Effector memory CD4-positive, alpha-beta T cell (primary cell): ENCODE data around the gene THEM4.
"Not testable (repeated sequence)": the region's sequence is repeated elsewhere in the genome, so short reads cannot be mapped to it uniquely, and the experiment has no call there.

Source experiments
- DNase-seq, 3 donors: peaks; one replicate each; pipeline ENCODE4 v3.0.0-alpha.2; 2020
- H3K27ac ChIP-seq: 2 replicates; pipeline ENCODE4 v1.7.0; 2013; ENCODE audit warnings: mild to moderate bottlenecking, low read length, moderate library complexity; ENCODE audit not compliant: insufficient read depth, poor library complexity, severe bottlenecking
- H3K27me3 ChIP-seq: replicated peaks from 2 replicates; pipeline ENCODE4 v1.7.0; 2013; ENCODE audit warnings: mild to moderate bottlenecking, low read length; ENCODE audit not compliant: insufficient read depth, control insufficient read depth, poor library complexity, severe bottlenecking
- H3K36me3 ChIP-seq: 2 replicates; pipeline ENCODE4 v1.7.0; 2013; ENCODE audit warnings: mild to moderate bottlenecking, low read length, moderate library complexity; ENCODE audit not compliant: control insufficient read depth, insufficient read depth
- H3K4me1 ChIP-seq: 2 replicates; pipeline ENCODE4 v1.7.0; 2013; ENCODE audit warnings: low read length, mild to moderate bottlenecking; ENCODE audit not compliant: control insufficient read depth, insufficient read depth, poor library complexity, severe bottlenecking
- H3K4me3 ChIP-seq: 2 replicates; pipeline ENCODE4 v1.7.0; 2013; ENCODE audit warnings: low read length, low read depth, mild to moderate bottlenecking; ENCODE audit not compliant: insufficient read depth, poor library complexity, severe bottlenecking
- H3K9me3 ChIP-seq: 2 replicates; pipeline ENCODE4 v1.7.0; 2013; ENCODE audit warnings: mild to moderate bottlenecking, low read length, moderate library complexity; ENCODE audit not compliant: control insufficient read depth

THEM4 gene

DNA sequence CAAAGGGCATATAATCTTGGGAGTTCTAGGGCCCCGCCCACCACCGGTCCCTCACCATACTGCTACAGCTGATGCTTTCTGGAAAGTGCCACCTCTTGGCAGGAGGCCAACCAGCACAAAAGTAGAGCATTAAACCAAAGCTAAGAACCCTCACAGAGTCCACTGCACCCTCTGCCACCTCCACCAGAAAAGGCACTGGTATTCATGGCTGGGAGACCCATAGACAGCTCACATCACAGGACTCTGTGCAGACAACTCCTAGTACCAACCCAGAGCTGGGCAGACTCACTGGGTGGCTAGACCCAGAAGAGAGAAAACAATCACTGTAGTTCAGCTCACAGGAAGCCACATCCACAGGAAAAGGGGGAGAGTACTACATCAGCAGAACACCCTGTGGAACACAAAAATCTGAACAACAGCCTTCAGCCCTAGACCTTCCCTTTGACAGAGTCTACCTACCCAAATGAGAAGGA lies 10.8 kb downstream of the THEM4 start:
- Histone ChIP-seq H3K27ac (peak overlapping the region; percentile 67), H3K4me3 (peak overlapping the region; percentile 35), H3K9me3 (no peaks in the 10 kb centered on the region), H3K27me3 (no peaks in the 10 kb centered on the region), H3K4me1 (peaks cover 37% of the 10 kb centered on the region), H3K36me3 (peaks cover 13% of the 10 kb centered on the region)
- DNase-seq: peak; percentile 62 to 71 (median 64)

DNA sequence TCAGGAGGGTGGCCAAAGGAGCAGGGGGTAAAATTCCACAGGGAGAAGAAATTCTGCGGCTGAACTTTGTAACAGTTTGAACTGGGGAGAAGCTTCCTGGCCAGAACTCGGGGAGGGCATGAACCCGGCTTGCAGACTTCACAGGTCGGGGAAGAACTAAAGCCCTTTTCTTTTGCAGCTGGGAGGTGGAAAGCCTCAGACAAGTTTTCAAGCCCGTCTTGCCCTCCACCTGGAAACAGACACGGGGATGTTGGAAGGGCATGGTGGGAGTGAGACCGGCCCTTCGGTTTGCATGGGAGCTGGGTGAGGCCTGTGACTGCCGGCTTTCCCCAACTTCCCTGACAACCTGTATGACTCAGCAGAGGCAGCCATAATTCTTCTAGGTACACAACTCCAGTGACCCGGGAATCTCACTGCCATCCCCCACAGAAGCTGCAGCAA lies 11.3 kb downstream of the THEM4 start:
- H3K36me3 ChIP-seq: peaks cover 13% of the 10 kb centered on the region
- DNase-seq: no peak
- H3K27ac ChIP-seq: peak overlapping the region; percentile 67
- no peaks in the 10 kb centered on the region for H3K9me3 ChIP-seq
- peak overlapping the region; percentile 35 for H3K4me3 ChIP-seq
- no peaks in the 10 kb centered on the region for H3K27me3 ChIP-seq
- H3K4me1 ChIP-seq: peaks cover 37% of the 10 kb centered on the region

DNA sequence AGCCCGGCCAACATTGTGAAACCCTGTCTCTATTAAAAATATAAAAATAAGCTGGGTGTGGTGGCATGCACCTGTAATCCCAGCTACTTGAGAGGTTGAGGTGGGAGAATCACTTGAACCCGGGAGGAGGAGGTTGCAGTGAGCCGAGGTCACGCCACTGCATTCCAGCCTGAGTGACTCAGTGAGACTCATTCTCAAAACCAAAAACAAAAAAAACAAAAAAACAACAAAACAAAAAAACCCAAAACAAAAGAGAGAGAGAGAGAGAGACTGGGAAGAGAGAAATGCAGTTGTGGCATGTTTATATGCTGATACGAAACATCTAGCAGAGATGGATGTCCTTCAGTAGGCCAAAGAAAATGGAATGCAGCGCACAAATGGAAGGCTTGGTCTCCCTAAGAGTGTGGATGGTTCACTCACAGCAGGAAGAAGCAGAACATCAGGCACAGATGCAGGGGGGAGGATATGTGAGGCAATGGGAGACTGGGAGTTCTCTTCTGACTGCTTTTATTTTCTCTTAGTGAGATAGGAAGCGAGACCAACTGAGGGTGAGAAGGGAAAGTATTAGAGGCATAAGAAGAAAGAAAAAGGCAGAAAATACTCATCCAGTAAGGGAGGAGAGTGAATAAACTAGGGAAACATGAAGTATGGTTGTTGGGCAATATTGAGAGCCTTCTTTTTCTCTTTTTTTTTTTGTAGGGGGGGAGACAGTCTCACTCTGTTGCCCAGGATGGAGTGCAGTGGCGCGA lies 16.0 kb downstream of the THEM4 start:
- no peak for DNase-seq
- H3K27me3 ChIP-seq: no peaks in the 10 kb centered on the region
- peak overlapping the region; percentile 39 for H3K27ac ChIP-seq
- H3K36me3 ChIP-seq: peaks cover 24% of the 10 kb centered on the region
- no peaks in the 10 kb centered on the region for H3K9me3 ChIP-seq
- H3K4me3 ChIP-seq: no peak overlapping the region
- peaks cover 26% of the 10 kb centered on the region for H3K4me1 ChIP-seq

- no peak for DNase-seq
- Histone ChIP-seq H3K4me3 (no peak overlapping the region), H3K4me1 (peaks cover 14% of the 10 kb centered on the region), H3K9me3 (no peaks in the 10 kb centered on the region), H3K36me3 (peaks cover 30% of the 10 kb centered on the region), H3K27me3 (no peaks in the 10 kb centered on the region), H3K27ac (no peak overlapping the region)
These were observed 17.1 kb downstream of the THEM4 start for GRCh38 chr1:151892190-151892589.

- Histone ChIP-seq H3K27me3 (no peaks in the 10 kb centered on the region), H3K36me3 (peaks cover 30% of the 10 kb centered on the region), H3K9me3 (no peaks in the 10 kb centered on the region), H3K4me1 (peaks cover 8% of the 10 kb centered on the region), H3K27ac (no peak overlapping the region), H3K4me3 (no peak overlapping the region)
- DNase-seq: no peak
These were observed 17.8 kb downstream of the THEM4 start for GRCh38 chr1:151891512-151891911.

DNA sequence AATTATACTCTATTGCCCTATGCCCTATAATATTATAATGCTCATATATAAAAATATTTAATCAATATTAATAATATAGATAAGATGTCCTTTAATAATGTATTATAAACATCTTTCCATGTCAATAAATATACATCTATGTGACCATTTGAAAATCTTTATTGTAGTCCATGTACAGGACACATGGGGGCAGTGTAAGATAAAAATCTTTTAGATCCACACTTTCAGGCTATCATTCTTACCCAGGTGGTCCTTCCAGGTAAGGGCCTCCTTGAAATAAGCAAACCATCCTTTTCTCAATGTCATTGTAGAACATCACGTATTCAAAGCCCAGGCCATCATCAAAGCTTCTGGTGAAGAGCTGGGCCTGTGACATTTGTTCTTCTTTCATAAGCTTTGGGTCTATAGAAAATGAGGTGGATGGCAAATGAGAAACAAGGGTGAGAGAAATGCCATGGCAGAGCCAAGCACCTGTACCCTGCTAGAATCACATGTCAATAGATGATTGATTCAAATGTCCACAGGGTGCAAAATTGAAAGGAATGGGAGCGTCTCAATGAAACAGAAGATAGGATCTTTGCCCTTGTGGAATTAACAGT lies 20.2 kb downstream of the THEM4 start:
- no peaks in the 10 kb centered on the region for H3K27me3 ChIP-seq
- peaks cover 19% of the 10 kb centered on the region for H3K36me3 ChIP-seq
- H3K4me1 ChIP-seq: no peaks in the 10 kb centered on the region
- DNase-seq: no peak
- H3K9me3 ChIP-seq: no peaks in the 10 kb centered on the region
- H3K4me3 ChIP-seq: no peak overlapping the region
- H3K27ac ChIP-seq: no peak overlapping the region

- H3K4me1 ChIP-seq: no peaks in the 10 kb centered on the region
- H3K27ac ChIP-seq: no peak overlapping the region
- H3K27me3 ChIP-seq: no peaks in the 10 kb centered on the region
- DNase-seq: no peak
- H3K9me3 ChIP-seq: no peaks in the 10 kb centered on the region
- H3K4me3 ChIP-seq: no peak overlapping the region
- peaks cover 9% of the 10 kb centered on the region for H3K36me3 ChIP-seq
These were observed 22.3 kb downstream of the THEM4 start for GRCh38 chr1:151887028-151887427.

DNA sequence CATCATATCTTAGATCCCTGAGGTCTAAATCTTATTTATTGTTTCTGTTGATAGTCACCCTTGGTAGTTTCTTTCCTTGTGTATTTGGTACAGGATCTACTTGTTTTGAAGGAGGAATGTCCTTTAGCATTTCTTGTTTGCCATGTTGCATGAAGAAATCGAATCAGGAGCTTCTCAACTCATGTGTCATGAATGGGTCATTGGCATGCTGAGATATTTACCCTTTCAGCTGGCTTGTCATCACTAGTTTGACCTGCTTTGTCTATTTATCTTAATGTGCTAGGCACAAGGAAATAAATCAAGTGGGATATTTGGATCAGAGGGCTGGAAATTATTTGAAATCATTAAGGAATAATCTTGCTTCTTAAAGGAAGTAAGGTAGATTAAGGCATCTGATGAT lies 23.8 kb downstream of the THEM4 start:
- H3K27me3 ChIP-seq: no peaks in the 10 kb centered on the region
- no peaks in the 10 kb centered on the region for H3K4me1 ChIP-seq
- no peaks in the 10 kb centered on the region for H3K9me3 ChIP-seq
- H3K27ac ChIP-seq: no peak overlapping the region
- DNase-seq: no peak
- H3K36me3 ChIP-seq: peaks cover 9% of the 10 kb centered on the region
- H3K4me3 ChIP-seq: no peak overlapping the region

DNA sequence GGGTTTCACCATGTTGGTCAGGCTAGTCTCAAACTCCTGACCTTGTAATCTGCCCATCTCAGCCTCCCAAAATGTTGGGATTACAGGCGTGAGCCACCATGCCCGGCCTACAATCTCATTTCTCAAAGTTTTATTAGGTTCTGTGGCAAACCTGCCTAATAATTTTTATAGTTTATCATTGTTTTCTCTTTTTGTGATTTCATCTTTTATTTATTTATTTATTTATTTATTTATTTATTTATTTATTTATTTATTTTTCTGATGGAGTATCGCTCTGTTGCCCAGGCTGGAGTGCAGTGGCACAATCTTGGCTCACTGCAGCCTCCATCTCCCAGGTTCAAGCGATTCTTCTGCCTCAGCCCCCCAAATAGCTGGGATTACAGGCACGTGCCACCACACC lies 24.4 kb downstream of the THEM4 start:
- not testable (repeated sequence) for H3K27ac ChIP-seq, DNase-seq, H3K9me3 ChIP-seq, H3K4me1 ChIP-seq, H3K4me3 ChIP-seq, H3K27me3 ChIP-seq, H3K36me3 ChIP-seq

- not testable (repeated sequence) for H3K4me1 ChIP-seq, H3K27me3 ChIP-seq, H3K27ac ChIP-seq, H3K36me3 ChIP-seq, H3K9me3 ChIP-seq, DNase-seq, H3K4me3 ChIP-seq
These were observed 24.9 kb downstream of the THEM4 start for GRCh38 chr1:151884445-151884844.
